Posterior vena cava (tissue), 2 donors: ENCODE results near the gene C1orf159. TPM values are rescaled to one million over a fixed set of nuclear protein-coding genes. Genes with fewer than 3 reads are reported as not detected.

ENCODE experiments used
- DNase-seq: peaks from one replicate; pipeline ENCODE4 v3.0.0-alpha.2; 2020; ENCODE audit warnings: low spot score
- intact Hi-C, 2 donors: fragments of 100-400 bp; cut with DNase I; formaldehyde crosslinking; loops; one replicate each; pipeline versions ENCODE4 v1.14.1 to v1.14.2; 2022 to 2023
- total RNA-seq, 2 donors: library from RNA; stranded (reverse); fragmentation: NEBNext Ultra II Directional; extraction: Animal tissue kit (Norgen Biotek cat#: 25700); gene quantifications; one replicate each; pipeline ENCODE4 v1.2.1, GENCODE V29; 2021
- donor health status: DM: yes; HTN: yes; CAD: no.
- donor health status: DM: yes; HTN: yes; CAD: no.

The C1orf159 gene
- total RNA-seq, 2 donors from 2014 or later = 6.7 to 7.4 TPM

DNA sequence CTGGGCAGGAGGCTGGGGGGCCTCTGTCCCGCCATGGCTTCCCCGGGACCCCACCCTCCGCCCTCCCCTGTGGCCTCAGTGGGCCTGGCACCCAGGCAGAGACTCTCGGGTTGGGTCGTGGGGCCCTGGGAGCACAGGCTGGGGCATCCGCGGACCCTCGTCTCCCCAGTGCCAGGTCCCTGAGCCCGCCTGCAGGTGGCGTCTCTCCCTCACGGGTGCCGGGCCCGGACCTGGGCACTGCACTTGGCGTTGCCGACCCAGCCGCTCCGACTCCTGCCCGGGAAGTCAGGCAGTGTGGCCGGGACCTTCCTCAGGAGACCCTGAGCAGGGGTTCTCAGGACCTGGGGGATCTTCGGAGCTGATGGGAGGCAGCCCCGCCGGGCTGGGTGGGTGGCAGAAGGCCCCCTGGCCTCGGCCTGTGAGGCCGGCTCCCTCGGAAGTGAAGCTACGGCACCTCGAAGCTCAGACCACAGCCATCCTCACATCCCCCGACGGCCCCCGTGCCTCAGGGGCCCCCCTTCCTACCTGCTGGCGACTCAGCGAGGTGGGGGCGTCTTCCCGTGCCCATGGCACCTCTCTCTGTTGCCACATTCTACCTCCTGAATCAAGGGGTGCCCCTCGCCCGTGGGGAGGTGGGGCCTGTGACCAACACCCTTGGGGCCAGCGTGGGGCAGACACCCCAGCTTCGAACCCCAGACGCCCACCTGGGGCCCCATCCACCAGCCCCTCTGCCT lies 6.4 kb upstream of the C1orf159 start:
- peak; percentile 94 for DNase-seq
- intact Hi-C loops = loop anchor here in 1 of 2 donors (5.0 kb wide), 1 partner anchor 170 kb away; no protein-coding TSS in a partner anchor

DNA sequence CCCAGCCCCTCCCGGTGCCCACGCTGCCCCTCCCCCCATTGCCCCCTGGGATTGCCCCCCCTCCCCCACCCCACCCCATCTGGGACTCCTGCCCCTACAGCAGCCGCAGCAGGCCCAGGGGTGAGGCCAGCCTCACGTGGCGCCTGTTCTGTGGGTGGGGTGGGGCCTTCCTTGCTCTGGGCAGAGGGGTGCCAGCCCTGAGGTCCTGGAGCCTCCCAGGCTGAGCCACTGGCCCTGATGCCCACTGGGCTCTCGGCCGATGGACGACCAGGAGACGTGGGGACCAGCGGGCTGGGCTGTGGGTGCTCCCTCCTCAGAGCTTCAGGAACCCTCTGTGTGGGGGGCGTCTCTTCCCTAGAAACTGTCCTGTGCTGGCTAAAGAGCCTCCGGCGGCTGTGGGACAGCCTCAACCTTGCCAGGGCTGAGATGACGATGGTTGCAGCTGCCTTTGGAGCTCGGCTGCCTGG lies 5.8 kb upstream of the C1orf159 start:
- intact Hi-C loops = loop anchor here in 1 of 2 donors (5.0 kb wide), 1 partner anchor 171 kb away; no protein-coding TSS in a partner anchor
- peak; percentile 78 for DNase-seq

DNA sequence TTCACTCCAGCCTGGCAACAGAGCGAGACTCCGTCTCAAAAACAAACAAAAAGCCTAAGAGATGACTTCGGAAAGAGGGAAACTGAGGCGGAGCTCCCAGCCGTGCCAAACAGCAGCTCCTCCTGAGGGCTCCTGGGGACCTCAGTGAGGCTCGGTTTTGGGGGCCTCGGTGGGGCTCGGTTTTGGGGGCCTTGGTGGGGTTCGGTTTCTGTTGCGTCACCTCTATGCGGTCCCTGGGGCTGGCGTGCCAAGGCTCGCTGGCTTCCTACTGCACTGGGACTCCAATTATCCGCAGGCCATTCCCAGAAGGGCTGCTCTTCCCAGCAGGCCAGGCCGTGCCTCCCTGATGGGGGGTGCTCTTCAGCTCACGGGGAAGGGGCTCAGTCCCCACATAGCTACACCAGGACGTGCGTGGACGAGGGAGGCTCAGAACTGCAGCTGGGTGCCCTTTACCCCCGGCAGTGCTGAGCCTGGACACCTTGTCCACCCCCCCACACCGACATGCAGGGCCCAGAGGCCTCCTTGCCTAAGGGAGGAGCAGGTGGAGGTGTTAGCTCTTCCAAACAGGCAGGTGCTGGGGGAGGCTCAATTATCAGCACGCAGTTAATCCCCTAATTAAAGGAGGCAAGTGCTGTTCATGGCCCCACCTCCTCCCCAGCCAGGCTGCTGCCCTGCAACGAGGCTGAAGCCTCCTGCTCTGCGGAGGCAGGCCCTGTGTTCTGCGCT lies 5.1 kb upstream of the C1orf159 start:
- peak; percentile 62 for DNase-seq
- intact Hi-C loops = loop anchor here (1.0 to 5.0 kb wide), 2 partner anchors 133 to 171 kb away; no protein-coding TSS in a partner anchor

DNA sequence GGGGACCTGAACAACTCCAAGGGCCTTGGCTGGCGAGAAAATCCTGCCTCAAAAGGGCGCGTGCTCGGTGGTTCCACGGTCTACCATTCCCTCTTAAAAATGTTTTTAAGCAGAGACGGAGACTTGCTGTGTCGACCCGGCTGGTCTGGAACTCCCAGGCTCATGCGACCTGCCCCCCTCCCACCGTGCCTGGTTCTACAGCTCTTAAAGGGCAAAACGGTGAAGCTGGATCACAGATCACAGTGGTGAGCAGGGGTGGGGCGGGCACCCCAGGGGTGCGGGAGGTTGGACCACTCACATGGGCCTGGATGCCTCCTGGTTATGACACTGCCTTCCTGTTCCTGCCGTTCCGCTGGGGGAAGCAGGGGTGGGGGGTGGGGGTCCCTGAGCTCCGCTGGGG lies 4.2 kb upstream of the C1orf159 start:
- intact Hi-C loops = loop anchor here (1.0 to 5.0 kb wide), 2 partner anchors 134 to 172 kb away; no protein-coding TSS in a partner anchor
- peak; percentile 38 for DNase-seq

DNA sequence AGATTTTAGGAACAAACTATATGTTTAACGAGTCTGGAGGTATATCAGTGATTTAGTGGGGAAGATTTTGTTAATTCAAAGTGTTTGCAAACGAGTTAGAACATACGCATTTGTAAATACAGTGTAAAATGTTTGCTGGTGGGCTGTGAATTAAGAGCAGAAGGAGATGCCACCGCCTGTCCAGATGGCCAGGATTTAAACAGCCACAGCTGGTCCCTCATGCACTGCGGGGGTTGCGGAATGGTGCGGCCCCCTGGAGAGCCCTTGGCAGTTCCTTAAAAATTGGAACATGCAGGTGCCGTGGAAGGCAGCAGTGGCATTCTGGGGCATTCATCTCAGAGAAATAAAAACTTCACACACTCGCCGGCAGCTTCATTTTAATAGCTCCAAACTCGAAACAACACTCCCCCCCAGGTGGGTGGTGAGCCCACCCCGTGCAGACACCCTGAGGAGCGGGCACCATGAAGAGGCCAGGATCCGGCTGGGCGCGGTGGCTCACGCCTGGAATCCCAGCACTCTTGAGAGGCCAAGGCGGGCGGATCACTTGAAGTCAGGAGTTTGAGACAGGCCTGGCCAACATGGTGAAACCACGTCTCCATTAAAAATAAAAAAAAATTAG lies 3.5 kb upstream of the C1orf159 start:
- intact Hi-C loops = no loop called here
- peak; percentile 70 for DNase-seq

DNA sequence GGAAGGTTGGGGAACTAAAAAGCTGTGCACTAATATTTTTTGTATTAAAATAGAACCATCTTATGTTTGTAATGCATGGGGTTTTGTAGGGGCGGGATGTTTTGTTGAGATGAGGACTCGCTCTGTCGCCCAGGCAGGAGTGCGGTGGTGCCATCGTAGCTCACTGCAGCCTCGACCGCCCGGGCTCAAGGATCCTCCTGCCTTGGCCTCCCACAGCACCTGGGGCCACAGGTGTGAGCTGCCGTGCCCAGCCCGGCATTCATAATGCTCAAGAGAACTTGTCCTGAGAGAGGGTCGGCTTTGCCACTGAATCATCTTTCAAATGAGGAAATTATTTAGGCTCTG lies 3.0 kb upstream of the C1orf159 start:
- intact Hi-C loops = no loop called here
- DNase-seq = peak; percentile 78

DNA sequence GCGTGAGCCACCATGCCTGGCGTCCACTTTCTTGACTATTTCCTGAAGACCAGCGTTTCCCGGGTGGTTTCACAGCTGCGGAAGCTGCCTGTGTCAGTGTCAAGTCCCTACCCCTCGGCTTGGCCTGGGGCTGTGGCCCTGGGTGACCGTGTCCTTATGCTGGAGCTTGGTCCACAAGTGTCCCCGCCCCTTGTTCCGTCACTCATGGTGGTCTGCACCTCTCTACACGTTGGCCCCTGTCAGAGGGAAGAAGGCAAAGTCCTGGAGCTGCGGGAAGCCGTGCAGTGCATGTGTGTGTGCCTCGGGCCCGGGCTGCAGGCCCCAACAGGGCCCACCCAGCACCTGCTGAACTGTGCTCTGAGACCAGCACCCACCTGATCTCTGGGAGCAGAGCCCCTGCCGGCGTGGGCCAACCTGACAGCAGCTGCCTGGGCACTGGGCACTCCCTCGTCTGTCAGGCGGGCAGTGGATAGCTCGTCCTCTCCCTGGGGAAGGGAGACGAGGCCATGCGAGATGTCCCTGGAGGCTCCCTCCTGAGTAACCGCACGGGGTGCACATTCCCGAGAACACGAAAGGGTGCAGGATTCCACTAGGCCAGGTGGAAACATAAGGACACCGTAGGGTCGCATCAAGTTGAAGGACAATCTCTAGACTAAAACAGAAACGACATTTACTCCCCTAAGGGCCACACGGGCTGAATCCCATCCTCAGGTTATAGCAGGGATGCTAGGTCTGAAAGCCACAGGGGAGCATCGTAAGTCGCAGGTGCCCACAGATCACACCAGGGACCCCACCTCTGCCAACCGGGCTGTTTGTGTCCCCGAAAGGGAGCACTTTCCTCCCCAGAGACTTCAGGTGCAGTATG lies 2.4 kb upstream of the C1orf159 start:
- DNase-seq = peak; percentile 66
- intact Hi-C loops = no loop called here

DNA sequence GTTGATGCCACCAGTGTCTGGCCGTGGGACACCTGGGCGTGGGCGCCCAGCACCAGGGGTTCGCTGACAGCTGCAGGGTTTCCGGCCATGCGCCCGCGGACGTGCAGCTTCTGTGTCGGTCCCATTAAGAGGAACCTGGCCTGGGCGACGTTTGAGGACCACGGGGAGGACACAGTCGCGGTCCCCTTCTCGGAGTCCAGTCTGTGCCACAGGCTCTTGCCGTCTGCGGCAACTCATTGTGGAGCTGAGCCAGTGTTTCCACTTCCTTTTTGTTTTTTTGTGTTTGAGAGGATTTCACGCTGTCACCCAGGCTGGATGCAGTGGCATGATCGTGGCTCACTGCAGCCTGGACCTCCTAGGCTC lies 1.6 kb upstream of the C1orf159 start:
- DNase-seq = peak; percentile 78
- intact Hi-C loops = no loop called here

DNA sequence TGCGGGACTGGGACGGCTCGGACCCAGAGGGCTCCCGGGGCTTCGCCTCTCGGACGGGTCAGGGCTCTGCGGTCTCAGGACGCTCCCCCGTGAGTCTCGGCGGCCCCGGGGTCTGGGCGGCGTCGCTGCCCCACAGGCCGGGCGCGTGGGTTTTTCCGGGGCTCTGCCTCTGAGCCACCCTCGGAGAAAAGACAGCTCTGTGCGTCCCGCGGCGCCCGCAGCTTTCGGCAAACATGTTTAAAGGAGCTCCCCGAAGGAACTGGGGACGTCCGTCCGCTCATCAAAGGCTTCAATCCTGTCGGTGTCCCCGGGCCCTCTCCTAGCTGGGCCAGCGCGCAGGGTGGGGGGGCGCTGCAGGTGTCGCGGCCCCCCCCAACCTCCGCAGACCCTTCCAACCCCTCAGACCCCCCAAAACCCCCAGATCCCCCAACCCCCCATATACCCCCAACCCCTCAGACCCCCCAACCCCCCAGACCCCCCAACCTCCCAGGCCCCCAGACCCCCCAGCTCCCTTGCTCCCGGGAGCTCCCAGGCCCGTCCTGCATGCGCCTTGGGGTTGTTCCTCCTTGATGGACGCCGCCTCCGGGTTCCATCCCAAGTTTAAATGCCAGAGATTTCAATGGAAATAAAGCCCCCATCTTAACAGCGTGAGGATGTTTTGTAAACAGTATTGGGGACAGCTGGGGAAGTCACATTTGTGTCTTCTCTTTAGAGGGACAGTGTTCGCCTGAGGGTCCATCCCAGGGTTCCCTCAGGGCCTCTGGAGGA lies 996 bp upstream of the C1orf159 start:
- intact Hi-C loops = no loop called here
- DNase-seq = peak; percentile 85

DNA sequence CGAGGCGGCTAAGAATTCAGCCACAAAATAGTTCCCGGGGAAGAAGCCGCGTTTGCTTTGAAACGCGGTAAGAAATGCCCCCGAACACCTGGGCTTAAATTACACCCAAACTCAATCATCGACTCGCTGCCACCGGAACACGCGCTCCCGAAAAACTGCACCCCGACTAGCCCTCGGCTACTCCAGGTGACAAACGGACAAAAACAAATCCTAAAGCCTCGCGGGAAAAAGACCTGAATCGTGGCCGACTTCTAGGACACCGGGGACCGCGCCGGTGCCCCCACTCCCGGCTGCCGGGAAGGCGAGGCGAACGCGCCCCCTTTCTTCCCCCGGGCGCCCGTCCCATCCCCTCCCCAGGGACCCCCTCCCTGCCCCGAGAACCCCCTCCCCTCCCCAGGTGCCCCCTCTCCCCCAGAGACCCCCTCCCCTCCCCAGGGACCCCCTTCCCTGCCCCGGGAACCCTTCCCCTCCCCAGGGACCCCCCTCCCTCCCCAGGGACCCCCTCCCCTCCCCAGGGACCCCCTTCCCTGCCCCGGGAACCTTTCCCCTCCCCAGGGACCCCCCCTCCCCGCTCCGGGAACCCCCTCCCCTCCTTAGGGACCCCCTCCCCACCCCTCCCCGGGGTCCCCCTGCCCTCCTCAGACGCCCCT lies 628 bp downstream of the C1orf159 start:
- intact Hi-C loops = no loop called here

DNA sequence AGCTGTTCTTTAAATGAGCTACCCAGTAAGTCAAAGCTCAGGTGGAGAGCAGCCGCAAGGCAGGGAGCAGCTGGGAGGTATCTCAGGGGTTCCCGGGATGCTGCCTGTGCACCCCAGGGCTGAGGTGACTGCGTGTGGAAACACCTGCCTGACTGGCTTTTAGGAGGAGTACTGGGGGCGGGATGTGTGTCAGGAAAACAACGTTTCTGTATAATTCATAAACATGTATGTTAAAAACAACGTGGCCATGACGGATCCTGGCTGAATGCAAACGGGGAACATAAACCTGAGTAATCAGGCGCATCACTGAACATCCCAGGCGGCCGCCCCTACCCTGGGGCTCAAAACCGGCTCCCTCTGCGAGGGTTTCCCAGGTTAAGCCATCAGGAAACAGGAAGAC lies 1.5 kb downstream of the C1orf159 start:
- intact Hi-C loops = no loop called here
- DNase-seq = peak; percentile 67

More for the DNA sequence above, 628 bp downstream of the C1orf159 start:
- peak; percentile 67 for DNase-seq

DNA sequence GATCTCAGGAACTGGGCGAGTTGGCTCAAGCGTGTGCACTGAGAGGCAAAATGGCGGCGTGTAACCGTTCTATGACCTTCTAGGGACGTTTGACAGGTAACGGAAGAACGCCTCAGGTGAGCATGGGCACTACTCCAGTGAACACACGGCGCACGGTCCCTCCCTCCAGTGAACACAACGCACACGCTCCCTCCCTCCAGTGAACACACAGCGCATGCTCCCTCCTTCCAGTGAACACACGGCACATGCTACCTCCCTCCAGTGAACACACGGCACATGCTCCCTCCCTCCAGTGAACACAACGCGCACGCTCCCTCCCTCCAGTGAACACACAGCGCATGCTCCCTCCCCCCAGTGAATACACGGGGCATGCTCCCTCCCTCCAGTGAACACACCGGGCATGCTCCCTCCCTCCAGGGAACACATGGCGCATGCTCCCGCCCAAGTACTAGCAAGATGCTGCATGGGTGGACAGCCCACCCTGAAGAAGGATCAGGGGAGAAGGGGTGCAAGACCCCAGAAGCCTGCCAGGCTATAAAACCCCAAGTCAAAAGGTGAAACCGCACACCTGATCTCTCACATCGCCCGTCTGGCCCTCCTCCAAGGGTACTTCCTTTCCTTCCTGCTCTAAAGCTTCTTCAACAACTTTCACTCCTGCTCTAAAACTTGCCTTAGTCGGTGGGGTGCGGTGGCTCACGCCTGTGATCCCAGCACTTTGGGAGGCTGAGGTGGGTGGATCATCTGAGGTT lies 3.5 kb downstream of the C1orf159 start:
- peak; percentile 61 for DNase-seq
- intact Hi-C loops = no loop called here

DNA sequence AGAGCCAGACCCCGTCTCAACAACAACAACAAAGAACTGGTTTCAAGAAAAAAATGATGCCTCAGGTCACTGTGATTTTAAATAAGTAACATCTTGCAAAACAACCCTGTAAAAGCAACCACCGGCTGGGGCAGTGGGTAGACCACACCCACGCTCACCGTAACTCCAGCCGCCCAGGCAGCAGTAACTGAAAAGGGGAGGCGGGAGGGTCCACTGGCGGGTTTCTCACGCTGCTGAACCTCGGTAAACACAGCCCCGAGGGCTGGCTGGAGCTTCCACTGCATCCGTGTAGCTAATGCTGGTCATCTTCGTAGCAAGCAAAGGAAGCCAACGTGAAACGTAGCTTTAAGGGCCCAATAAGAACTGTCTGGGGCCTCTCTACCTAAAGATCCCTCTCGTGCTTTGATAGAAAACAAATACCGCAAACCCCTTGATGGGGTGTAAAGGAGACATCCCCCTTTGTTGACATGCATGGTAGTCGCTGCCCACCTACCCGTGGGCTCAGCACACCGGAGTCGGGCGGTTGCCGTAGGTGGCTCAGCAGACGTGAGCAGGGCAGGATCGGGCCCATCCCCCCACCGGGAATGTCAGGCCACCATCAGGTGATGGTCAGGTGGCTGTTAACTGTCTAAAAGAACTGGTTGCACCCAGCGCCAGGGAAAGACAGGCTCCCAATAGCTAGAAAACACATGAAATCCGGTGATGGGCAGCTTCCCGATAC lies 4.2 kb downstream of the C1orf159 start:
- intact Hi-C loops = no loop called here
- peak; percentile 62 for DNase-seq

DNA sequence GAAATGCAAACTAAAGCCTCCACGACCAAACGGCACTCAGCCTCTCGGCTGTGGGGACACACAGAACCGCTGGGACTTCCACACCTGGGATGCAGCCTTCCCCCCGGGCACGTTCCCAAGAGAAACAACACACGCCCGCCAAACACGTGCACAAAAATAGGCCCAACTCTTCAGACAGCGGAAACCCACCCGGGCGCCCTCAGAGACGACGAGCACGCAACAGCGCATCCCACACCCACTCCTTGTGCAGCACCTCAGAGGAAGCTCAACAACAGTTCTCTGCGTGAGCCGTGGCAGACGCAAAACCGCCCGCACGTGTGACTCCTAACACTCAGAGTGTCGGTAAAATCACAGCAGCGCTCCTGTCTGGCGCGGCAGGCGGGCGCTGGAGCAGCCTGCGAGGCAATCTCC lies 5.3 kb downstream of the C1orf159 start:
- intact Hi-C loops = no loop called here
- peak; percentile 68 for DNase-seq

DNA sequence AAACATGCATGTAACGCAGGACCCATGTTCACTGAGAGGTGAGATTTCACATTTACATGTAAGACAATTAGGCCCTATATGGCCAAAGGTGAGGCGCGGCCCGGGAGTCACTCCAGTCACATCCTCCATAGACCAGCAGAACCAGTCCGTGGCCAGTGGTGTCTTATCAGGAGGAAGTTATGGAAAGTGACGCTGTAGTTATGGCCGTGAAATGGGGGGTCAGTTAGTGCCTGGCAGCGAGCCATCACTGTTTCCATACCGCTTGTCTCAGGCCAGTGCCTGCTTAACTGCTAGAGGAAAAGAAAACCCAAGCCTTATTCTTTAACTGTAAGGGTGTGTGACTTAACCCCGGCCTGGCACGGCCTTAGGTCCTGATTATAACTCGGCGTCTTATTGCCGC lies 6.1 kb downstream of the C1orf159 start:
- DNase-seq = peak; percentile 56

DNA sequence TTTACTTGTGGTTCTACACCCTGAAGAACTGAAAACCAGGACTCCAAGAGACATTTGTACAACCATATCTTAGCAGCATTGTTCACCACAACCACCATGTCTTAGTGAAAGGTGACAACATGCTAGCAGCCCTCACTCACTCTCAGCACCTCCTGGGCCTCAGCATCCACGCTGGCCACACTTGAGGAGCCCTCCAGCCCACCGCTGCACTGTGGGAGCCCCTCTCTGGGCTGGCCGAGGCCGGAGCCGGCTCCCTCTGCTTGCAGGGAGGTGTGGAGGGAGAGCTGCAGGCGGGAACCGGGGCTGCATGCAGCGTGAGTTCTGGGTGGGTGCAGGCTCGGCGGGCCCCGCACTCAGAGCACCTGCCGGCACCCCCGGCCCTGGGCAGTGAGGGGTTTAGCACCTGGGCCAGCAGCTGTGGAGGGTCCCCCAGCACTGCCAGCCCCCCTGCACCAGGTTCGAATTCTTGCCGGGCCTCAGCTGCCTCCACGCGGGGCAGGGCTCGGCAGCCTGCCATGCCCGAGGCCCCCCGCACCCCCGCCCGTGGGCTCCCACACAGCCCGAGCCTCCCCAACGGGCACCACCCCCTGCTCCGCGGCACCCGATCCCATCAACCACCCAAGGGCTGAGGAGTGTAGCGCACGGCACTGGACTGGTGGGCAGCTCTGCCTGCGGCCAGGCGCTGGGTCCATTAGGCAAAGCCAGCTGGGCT lies 9.2 kb downstream of the C1orf159 start:
- DNase-seq = peak; percentile 70
- intact Hi-C loops = no loop called here

More for the DNA sequence above, 6.1 kb downstream of the C1orf159 start:
- intact Hi-C loops = no loop called here
